ENCODE results near the gene PRPF39. TPM values are rescaled to one million over a fixed set of nuclear protein-coding genes. Genes with fewer than 3 reads are reported as not detected.
A peak's percentile ranks its signal among the peaks of the same experiment; 100 is the strongest.

PRPF39 gene
- total and polyA plus RNA-seq, 2 of the 13 experiments (the other 11 are each of a cell fraction or from before 2014, with no cell fraction given), result 44.2 to 65.0 TPM

GRCh38 chr14:45104561-45104960 lies 20.6 kb downstream of the PRPF39 start:
- WGBS (ENCODE audit: low lambda C conversion rate), result 100% methylated on average over 1 of the region's 1 CpG
- H3K4me2 ChIP-seq (ENCODE audit: low read depth, low read length), result no peak overlapping the region
- in situ Hi-C loops (cut with HindIII; ENCODE audit: extremely low pct_ligation_motif_present, low pct_unique_long_range_greater_than_20kb), result no loop called here
- BruUV-seq (replicated peaks), result TSS peak; percentile 23
- no peaks in the 10 kb centered on the region for H4K20me1 ChIP-seq (ENCODE audit: insufficient read depth, low read length)
- no peak overlapping the region for H3K27ac ChIP-seq (ENCODE audit: extremely low read length, insufficient read depth, low read length)
- no peak for DNase-seq (ENCODE audit: low spot score)
- no peak overlapping the region for H3K9ac ChIP-seq (ENCODE audit: insufficient read depth, low read depth, low read length)
- intact Hi-C loops (cut with micrococcal nuclease; ENCODE audit: unreplicated experiment), result no loop called here
- H3K4me1 ChIP-seq (ENCODE audit: insufficient read depth, low read length), result no peaks in the 10 kb centered on the region
- H3K79me2 ChIP-seq (ENCODE audit: insufficient read depth, low read length), result no peaks in the 10 kb centered on the region
- H3K36me3 ChIP-seq (replicated peaks in 1 of 2; ENCODE audit: control insufficient read depth in 1 of 2, insufficient read depth in 2 of 2, low read length in 2 of 2), result peaks cover 9 to 76% of the 10 kb centered on the region in 2 experiments
- H3K27me3 ChIP-seq (ENCODE audit: control insufficient read depth in 1 of 2, insufficient read depth in 2 of 2, low read length in 2 of 2), result no peaks in the 10 kb centered on the region
- FAIRE-seq, result no peak
- H3K9me3 ChIP-seq (ENCODE audit: low read length), result no peaks in the 10 kb centered on the region
- H2AFZ ChIP-seq (ENCODE audit: low read length), result no peak overlapping the region
- H3K4me3 ChIP-seq (replicated peaks in 1 of 3; ENCODE audit: insufficient read depth in 1 of 3, low read depth in 2 of 3, low read length in 3 of 3), result no peak overlapping the region
- POLR2A ChIA-PET, result no interaction called here
- ATAC-seq, result no peak
- CTCF ChIA-PET (ENCODE audit: low intra/inter-chr PET ratio, low total read pairs), result no interaction called here
- TF ChIP-seq RAD51 (IDR thresholded peaks at IDR 0.05; ENCODE audit: borderline replicate concordance) (no peak), RELA (CRISPR knock-in tag; IDR thresholded peaks at IDR 0.05) (no peak), HOXA7 (CRISPR knock-in tag; IDR thresholded peaks at IDR 0.05) (no peak), FOSL1 (CRISPR knock-in tag; IDR thresholded peaks at IDR 0.05; ENCODE audit: borderline replicate concordance) (no peak), FIP1L1 (IDR thresholded peaks at IDR 0.05; ENCODE audit: borderline replicate concordance, insufficient read depth, low read depth, low read length) (no peak)

GRCh38 chr14:45112896-45113781 lies 29.2 kb downstream of the PRPF39 start:
- Histone ChIP-seq H3K4me2 (ENCODE audit: low read depth, low read length) (peak overlapping the region; percentile 39), H3K9me3 (ENCODE audit: low read length) (no peaks in the 10 kb centered on the region)
- POLR2A ChIA-PET, result interaction anchor here (1.2 to 2.5 kb wide), 4 partner anchors 18 to 151 kb away, joined by 3 to 16 read pairs (median 5); partner anchors contain the start of genes FKBP3, KLHL28 and TOGARAM1
- TF ChIP-seq ZNF644 (CRISPR knock-in tag; IDR thresholded peaks at IDR 0.05; ENCODE audit: low read depth), result no peak
- peak; percentile 32; the same call in 1 of the 2 replicates for TF ChIP-seq ARID5B (CRISPR knock-in tag; IDR thresholded peaks at IDR 0.05)
- no peak for TF ChIP-seq ZSCAN20 (CRISPR knock-in tag; IDR thresholded peaks at IDR 0.05; ENCODE audit: borderline replicate concordance)
- TF ChIP-seq KLF12 (CRISPR knock-in tag; IDR thresholded peaks at IDR 0.05; ENCODE audit: borderline replicate concordance), result no peak
- TF ChIP-seq ZNF652 (CRISPR knock-in tag; IDR thresholded peaks at IDR 0.05; ENCODE audit: borderline replicate concordance, low read depth), result peak; percentile 77
- no peak for TF ChIP-seq ADNP (CRISPR knock-in tag; IDR thresholded peaks at IDR 0.05)

More at GRCh38 chr14:45112896-45113781, 29.2 kb downstream of the PRPF39 start:
- H4K20me1 ChIP-seq (ENCODE audit: insufficient read depth, low read length), result 0 out of 2 replicates have a peak, but pooled peaks cover 7% of the 10 kb centered on the region
- CTCF ChIA-PET (ENCODE audit: low intra/inter-chr PET ratio, low total read pairs), result no interaction called here
- FAIRE-seq, result peak; percentile 37
- no peaks in the 10 kb centered on the region for H3K79me2 ChIP-seq (ENCODE audit: insufficient read depth, low read length)
- BruUV-seq (replicated peaks), result no TSS peak
- peaks cover 34% of the 10 kb centered on the region for H3K4me1 ChIP-seq (ENCODE audit: insufficient read depth, low read length)
- intact Hi-C loops (cut with micrococcal nuclease; ENCODE audit: unreplicated experiment), result loop anchor here (2.0 kb wide), 1 partner anchor 22 kb away; the partner anchor contains the start of genes FANCM and FKBP3
- peak; percentile 53 for DNase-seq (ENCODE audit: low spot score)
- no peak overlapping the region for H3K9ac ChIP-seq (ENCODE audit: insufficient read depth, low read depth, low read length)
- no peaks in the 10 kb centered on the region for H3K27me3 ChIP-seq (ENCODE audit: control insufficient read depth in 1 of 2, insufficient read depth in 2 of 2, low read length in 2 of 2)
- 81% methylated on average over 6 of the region's 6 CpGs for WGBS (ENCODE audit: low lambda C conversion rate)
- H3K36me3 ChIP-seq (replicated peaks in 1 of 2; ENCODE audit: control insufficient read depth in 1 of 2, insufficient read depth in 2 of 2, low read length in 2 of 2), result peaks cover 11 to 56% of the 10 kb centered on the region in 2 experiments
- peak overlapping the region; percentile 35 for H3K27ac ChIP-seq (ENCODE audit: extremely low read length, insufficient read depth, low read length)
- in situ Hi-C loops (cut with HindIII; ENCODE audit: extremely low pct_ligation_motif_present, low pct_unique_long_range_greater_than_20kb), result no loop called here
- H3K4me3 ChIP-seq (replicated peaks in 1 of 3; ENCODE audit: insufficient read depth in 1 of 3, low read depth in 2 of 3, low read length in 3 of 3), result no peak overlapping the region; a peak in 1 of 6 replicates
- peak; percentile 76 for ATAC-seq
- H2AFZ ChIP-seq (ENCODE audit: low read length), result no peak overlapping the region

Data from HepG2 (cell line).